ENCODE data around the gene ZC3H7A.
A peak's percentile ranks its signal among the peaks of the same experiment; 100 is the strongest.

Gene ZC3H7A

GRCh38 chr16:11744075-11744470 is 53.0 kb downstream of the ZC3H7A start:
- Mint-ChIP-seq H3K27ac (peak overlapping the region; percentile 97), H3K27me3 (no peaks in the 10 kb centered on the region), H3K4me3 (peak overlapping the region; percentile 86 to 95), H3K9me3 (no peaks in the 10 kb centered on the region), H3K36me3 (peaks cover 4 to 23% of the 10 kb centered on the region in 2 donors), H3K4me1 (peaks cover 22 to 45% of the 10 kb centered on the region in 2 donors)
- no peak for ATAC-seq (replicated peaks)
- no peak for DNase-seq

- Mint-ChIP-seq H3K4me3 (peak overlapping the region; percentile 86 to 95), H3K27ac (peak overlapping the region; percentile 97), H3K27me3 (no peaks in the 10 kb centered on the region), H3K9me3 (no peaks in the 10 kb centered on the region), H3K4me1 (peaks cover 27 to 50% of the 10 kb centered on the region in 2 donors), H3K36me3 (peaks cover 5 to 21% of the 10 kb centered on the region in 2 donors)
- DNase-seq: peak; percentile 15
- no peak for ATAC-seq (replicated peaks)
Observed at GRCh38 chr16:11743308-11744074, 53.6 kb downstream of the ZC3H7A start.

DNA sequence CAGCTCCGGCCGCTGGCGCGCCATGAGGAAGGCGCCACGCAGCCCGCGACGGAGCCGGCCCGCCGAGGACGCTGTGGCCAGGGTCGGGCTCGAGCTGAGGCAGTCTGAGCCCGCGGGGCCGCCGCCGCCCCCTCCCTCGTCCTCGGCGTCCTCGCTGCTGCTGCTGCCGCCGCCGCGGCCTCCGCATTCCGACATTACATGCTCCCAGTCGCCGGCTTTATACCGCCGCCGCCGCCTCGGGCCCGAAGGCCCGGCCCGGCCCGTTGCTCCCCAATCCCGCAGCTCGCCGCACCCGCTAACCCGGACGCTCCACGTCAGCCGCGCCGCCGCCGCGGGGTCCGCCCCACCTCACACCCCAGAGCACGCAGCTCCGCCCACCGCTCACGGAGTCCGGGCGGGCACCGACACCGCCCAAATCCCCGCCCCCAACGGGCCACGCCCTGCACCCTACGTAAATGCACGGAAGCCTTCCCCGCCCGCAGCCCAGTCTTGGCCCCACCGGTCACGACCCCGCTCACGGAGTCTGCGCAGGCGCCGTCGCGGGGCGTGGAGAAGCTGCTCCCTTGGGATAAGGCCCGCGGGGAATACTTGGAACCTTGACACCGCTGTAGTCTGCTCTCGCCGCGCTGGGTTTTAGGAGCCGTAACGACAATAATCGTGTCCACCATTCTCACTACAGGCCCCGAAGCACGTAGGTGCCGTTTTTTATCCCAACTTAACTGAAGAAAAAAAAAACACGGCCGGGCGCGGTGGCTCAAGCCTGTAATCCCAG is 54.3 kb downstream of the ZC3H7A start, which contains the start of gene TXNDC11:
Gene TXNDC11, minus strand, starts transcription at position 322 of the 772 bp plus-strand sequence. Its CDS starts 127 bp downstream, at position 195.
- Mint-ChIP-seq H3K36me3 (peaks cover 9 to 21% of the 10 kb centered on the region in 2 donors), H3K27ac (peak within 1 kb of the TSS; percentile 97), H3K27me3 (no peaks in the 10 kb centered on the region), H3K9me3 (no peaks in the 10 kb centered on the region), H3K4me3 (peak within 1 kb of the TSS; percentile 95 to 98), H3K4me1 (peaks cover 34 to 58% of the 10 kb centered on the region in 2 donors)
- ATAC-seq (replicated peaks): peak; percentile 92 to 95
- DNase-seq: peak; percentile 100

DNA sequence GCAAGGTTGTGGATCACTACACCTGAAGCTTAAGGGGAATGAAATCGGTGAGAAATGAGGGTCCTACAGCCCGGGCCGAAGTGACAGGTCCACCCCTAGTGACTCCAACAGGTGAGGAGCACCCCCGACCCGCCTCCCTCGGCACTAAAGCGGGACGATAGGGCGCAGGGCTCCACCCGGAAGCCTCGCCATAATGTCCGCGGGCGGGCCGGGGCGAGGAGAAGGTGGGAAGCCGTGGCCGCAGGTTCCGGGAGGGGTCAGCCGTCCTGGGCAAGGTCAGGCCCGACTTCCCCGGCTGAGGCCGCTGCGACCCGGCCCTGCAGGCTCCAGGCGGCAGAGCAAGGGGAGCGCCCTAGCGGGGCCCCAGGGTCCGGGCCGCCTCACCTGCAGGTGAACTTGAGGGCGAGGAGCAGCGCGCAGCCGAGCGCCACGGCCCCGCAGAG is 54.9 kb downstream of the ZC3H7A start:
- H3K27ac Mint-ChIP-seq: peak overlapping the region; percentile 96
- peaks cover 34 to 64% of the 10 kb centered on the region in 2 donors for H3K4me1 Mint-ChIP-seq
- no peaks in the 10 kb centered on the region for H3K9me3 Mint-ChIP-seq
- peaks cover 13 to 24% of the 10 kb centered on the region in 2 donors for H3K36me3 Mint-ChIP-seq
- ATAC-seq (replicated peaks) (peak; percentile 57 to 59), DNase-seq (peak; percentile 41)
- no peaks in the 10 kb centered on the region for H3K27me3 Mint-ChIP-seq
- H3K4me3 Mint-ChIP-seq: peak overlapping the region; percentile 95 to 98

DNA sequence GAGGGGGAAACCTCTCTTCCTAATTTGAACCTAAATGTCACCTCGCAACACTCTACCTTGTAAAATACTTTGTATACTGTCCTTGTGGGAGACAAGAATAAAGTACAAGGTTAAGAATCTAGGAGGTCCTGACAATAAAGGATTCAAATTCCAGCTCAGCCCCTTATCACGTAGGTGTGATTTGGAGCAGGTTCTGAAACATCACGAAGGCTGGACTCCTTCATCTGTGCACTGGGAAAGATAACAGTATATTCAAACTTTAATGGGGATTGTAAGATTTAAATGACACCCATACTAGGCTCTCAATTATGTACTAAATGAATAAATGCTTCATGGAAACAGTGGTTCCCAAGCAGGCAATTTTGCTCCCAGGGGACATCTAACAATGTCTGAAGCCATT is 56.5 kb downstream of the ZC3H7A start:
- DNase-seq (no peak), ATAC-seq (replicated peaks) (no peak)
- Mint-ChIP-seq H3K27me3 (no peaks in the 10 kb centered on the region), H3K36me3 (peaks cover 18 to 36% of the 10 kb centered on the region in 2 donors), H3K27ac (peak overlapping the region; percentile 56), H3K9me3 (no peaks in the 10 kb centered on the region), H3K4me3 (peak overlapping the region; percentile 95 to 98), H3K4me1 (peaks cover 39 to 66% of the 10 kb centered on the region in 2 donors)

DNA sequence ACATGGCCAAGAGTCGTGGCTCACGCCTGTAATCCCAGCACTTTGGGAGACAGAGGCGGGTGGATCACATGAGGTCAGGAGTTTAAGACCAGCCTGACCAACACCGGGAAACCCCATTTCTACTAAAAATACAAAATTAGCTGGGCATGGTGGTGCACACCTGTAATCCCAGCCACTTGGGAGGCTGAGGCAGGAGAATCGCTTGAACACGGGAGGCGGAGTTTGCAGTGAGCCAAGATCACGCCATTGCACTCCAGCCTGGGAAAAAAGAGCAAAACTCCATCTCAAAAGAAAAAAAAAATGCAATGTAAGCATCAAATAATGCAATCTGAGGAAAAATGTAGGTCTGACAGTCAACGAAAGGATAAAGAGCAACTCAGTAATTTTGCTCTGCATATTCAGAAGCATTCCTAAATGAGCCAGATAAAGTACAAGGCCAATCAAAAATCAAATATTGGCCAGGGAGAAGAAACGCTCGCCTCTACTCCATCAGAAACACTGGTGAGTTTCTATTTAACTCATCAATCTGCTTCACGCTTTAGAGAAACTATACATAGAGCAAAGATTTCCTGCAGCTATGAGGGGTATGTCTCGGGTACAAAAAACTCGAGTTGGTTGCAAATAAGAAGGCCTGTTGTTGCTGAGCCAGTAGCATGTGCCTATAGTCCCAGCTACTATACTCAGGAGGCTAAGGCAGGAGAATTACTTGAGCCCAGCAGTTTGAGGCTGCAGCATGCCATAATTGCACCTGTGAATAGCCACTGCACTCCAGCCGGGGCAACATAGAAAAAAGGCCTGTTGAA is 58.1 kb downstream of the ZC3H7A start:
- no peak for DNase-seq
- H3K4me1 Mint-ChIP-seq: peaks cover 42 to 73% of the 10 kb centered on the region in 2 donors
- peaks cover 22 to 46% of the 10 kb centered on the region in 2 donors for H3K36me3 Mint-ChIP-seq
- H3K27ac Mint-ChIP-seq: no peak overlapping the region
- no peaks in the 10 kb centered on the region for H3K27me3 Mint-ChIP-seq
- peak overlapping the region in 1 of 2 donors; percentile 32 for H3K4me3 Mint-ChIP-seq
- no peak for ATAC-seq (replicated peaks)
- H3K9me3 Mint-ChIP-seq: no peaks in the 10 kb centered on the region

- DNase-seq: no peak
- Mint-ChIP-seq H3K4me1 (peaks cover 37 to 64% of the 10 kb centered on the region in 2 donors), H3K9me3 (no peaks in the 10 kb centered on the region), H3K4me3 (no peak overlapping the region), H3K27ac (no peak overlapping the region), H3K36me3 (peaks cover 27 to 50% of the 10 kb centered on the region in 2 donors), H3K27me3 (no peaks in the 10 kb centered on the region)
- no peak for ATAC-seq (replicated peaks)
Observed at GRCh38 chr16:11737713-11738112, 59.3 kb downstream of the ZC3H7A start.

- H3K4me3 Mint-ChIP-seq: no peak overlapping the region
- no peaks in the 10 kb centered on the region for H3K9me3 Mint-ChIP-seq
- H3K36me3 Mint-ChIP-seq: peaks cover 34 to 50% of the 10 kb centered on the region in 2 donors
- H3K27me3 Mint-ChIP-seq: no peaks in the 10 kb centered on the region
- no peak overlapping the region for H3K27ac Mint-ChIP-seq
- DNase-seq: no peak
- peaks cover 37 to 62% of the 10 kb centered on the region in 2 donors for H3K4me1 Mint-ChIP-seq
- ATAC-seq (replicated peaks): no peak
Observed at GRCh38 chr16:11736903-11737302, 60.2 kb downstream of the ZC3H7A start.

DNA sequence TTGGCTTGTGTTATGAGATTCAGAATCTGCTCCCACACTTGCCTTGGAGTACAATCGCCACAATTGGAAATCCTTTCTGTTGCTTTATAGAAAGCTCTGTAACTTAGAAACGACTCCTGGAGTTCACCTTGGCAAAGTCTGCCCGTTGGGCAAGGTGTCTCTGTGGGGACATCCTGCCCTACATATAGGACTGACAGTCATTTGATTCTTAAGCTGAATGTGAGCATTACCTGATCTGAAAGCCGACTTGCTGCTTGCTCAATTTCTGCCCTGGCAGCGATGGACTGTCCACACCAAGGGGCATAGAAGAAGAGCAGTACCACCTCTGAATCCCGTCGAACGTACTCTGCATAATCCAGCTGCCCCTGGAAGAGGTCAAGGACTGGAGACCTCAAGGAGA is 61.3 kb downstream of the ZC3H7A start:
- H3K27ac Mint-ChIP-seq: no peak overlapping the region

GRCh38 chr16:11734653-11735043 is 62.4 kb downstream of the ZC3H7A start:
- H3K27me3 Mint-ChIP-seq: no peaks in the 10 kb centered on the region
- H3K4me1 Mint-ChIP-seq: peaks cover 26 to 40% of the 10 kb centered on the region in 2 donors
- H3K4me3 Mint-ChIP-seq: no peak overlapping the region
- DNase-seq (no peak), ATAC-seq (replicated peaks) (no peak)
- H3K36me3 Mint-ChIP-seq: peaks cover 40 to 56% of the 10 kb centered on the region in 2 donors
- no peak overlapping the region for H3K27ac Mint-ChIP-seq
- H3K9me3 Mint-ChIP-seq: no peaks in the 10 kb centered on the region

More for the DNA sequence above, 61.3 kb downstream of the ZC3H7A start:
- peaks cover 31 to 51% of the 10 kb centered on the region in 2 donors for H3K4me1 Mint-ChIP-seq
- H3K27me3 Mint-ChIP-seq: no peaks in the 10 kb centered on the region
- no peaks in the 10 kb centered on the region for H3K9me3 Mint-ChIP-seq
- no peak for ATAC-seq (replicated peaks)
- H3K4me3 Mint-ChIP-seq: no peak overlapping the region
- peaks cover 39 to 52% of the 10 kb centered on the region in 2 donors for H3K36me3 Mint-ChIP-seq
- no peak for DNase-seq

DNA sequence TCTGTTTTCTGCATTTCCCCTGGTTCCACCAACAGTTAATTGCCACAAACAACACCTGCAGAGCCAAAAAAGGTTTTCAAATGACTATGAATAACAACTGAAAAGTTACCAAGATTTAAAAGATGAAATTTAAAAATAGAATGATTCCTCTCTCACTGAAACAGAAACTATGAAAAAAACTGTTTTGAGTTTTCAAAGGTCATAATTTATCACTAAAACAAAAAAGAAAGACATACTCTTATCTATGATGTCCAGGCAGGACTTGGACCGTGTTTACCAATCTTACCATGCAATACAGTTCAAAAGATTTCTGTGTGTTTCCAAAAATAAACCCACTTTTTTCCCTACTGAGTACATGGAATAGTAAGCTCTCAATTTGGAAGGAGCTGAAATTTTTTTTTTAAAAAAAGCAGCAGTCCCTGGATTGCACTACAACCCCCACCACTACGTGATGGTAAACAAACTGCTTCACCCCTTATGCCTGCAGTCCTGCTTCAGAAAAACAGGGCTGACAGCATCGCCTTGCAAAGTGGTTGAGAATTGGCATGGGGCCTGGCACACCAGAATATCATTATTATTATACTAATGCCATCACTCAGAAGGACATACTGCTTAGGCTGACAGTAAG is 62.9 kb downstream of the ZC3H7A start:
- H3K9me3 Mint-ChIP-seq: no peaks in the 10 kb centered on the region
- H3K27me3 Mint-ChIP-seq: no peaks in the 10 kb centered on the region
- H3K4me1 Mint-ChIP-seq: peaks cover 27 to 34% of the 10 kb centered on the region in 2 donors
- H3K36me3 Mint-ChIP-seq: peaks cover 40 to 61% of the 10 kb centered on the region in 2 donors
- ATAC-seq (replicated peaks) (peak in 1 of 2 donors; percentile 45), DNase-seq (no peak)
- peak overlapping the region in 1 of 2 donors; percentile 47 for H3K4me3 Mint-ChIP-seq
- no peak overlapping the region for H3K27ac Mint-ChIP-seq

DNA sequence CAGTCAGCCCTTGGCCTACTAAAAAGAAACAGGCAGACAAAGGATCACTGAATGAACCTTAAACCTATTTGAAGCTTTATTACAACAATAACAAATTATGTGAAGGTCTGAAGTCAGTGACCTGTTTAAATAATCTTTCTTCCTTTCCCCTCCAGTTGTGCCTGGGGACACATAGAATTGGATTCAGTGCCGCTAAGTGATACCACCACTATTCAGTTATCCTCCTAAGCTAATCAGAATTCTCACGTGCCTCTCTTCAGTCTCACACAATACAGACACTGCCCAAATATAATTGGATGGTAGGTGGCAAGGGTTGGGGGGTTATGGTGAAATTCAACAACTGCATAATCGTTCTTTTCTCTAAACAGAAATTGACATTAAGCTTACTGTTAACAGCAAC is 65.8 kb downstream of the ZC3H7A start:
- Mint-ChIP-seq H3K9me3 (no peaks in the 10 kb centered on the region), H3K4me3 (no peak overlapping the region), H3K4me1 (peaks cover 9 to 24% of the 10 kb centered on the region in 2 donors), H3K27ac (no peak overlapping the region), H3K36me3 (peaks cover 32 to 54% of the 10 kb centered on the region in 2 donors), H3K27me3 (no peaks in the 10 kb centered on the region)
- no peak for DNase-seq
- no peak for ATAC-seq (replicated peaks)

GRCh38 chr16:11729787-11730186 is 67.3 kb downstream of the ZC3H7A start:
- no peak overlapping the region for H3K27ac Mint-ChIP-seq
- DNase-seq: no peak
- peaks cover 34 to 49% of the 10 kb centered on the region in 2 donors for H3K36me3 Mint-ChIP-seq
- H3K4me1 Mint-ChIP-seq: peaks cover 9 to 23% of the 10 kb centered on the region in 2 donors
- H3K9me3 Mint-ChIP-seq: no peaks in the 10 kb centered on the region
- H3K4me3 Mint-ChIP-seq: no peak overlapping the region
- ATAC-seq (replicated peaks): no peak
- H3K27me3 Mint-ChIP-seq: no peaks in the 10 kb centered on the region

All from stimulated activated naive B cell treated with anti-CD40 and anti-IgM and Interleukin-4, amounts not matched to agents 10 μg/mL and 1 μg/mL and 100 μg/mL, for 72 hours (primary cell).